Caki2 (cell line): Measurements from ENCODE around the gene MINDY2. TPM values are rescaled to one million over a fixed set of nuclear protein-coding genes. Genes with fewer than 3 reads are reported as not detected.
A peak's percentile ranks its signal among the peaks of the same experiment; 100 is the strongest.
"Not testable (repeated sequence)": the region's sequence is repeated elsewhere in the genome, so short reads cannot be mapped to it uniquely, and the experiment has no call there.

Source experiments
- DNase-seq: peaks from one replicate; pipeline ENCODE4 v3.0.0-alpha.2; 2015; ENCODE audit warnings: low read depth
- in situ Hi-C: cut with HindIII; loops from 2 replicates; pipeline ENCODE4 v1.10.0; 2016; ENCODE audit warnings: low sequenced_read_pairs, low pct_unique_long_range_greater_than_20kb, mixed read lengths
- total RNA-seq: library from RNA; depleted of rRNA; stranded (reverse); fragments of >200 nt; shearing (Covaris generic); gene quantifications from 2 replicates; pipeline ENCODE4 v1.2.3, GENCODE V29; 2014; ENCODE audit warnings: low replicate concordance

The MINDY2 gene
- total RNA-seq, 1 experiment from 2014 or later: 12.6 TPM

DNA sequence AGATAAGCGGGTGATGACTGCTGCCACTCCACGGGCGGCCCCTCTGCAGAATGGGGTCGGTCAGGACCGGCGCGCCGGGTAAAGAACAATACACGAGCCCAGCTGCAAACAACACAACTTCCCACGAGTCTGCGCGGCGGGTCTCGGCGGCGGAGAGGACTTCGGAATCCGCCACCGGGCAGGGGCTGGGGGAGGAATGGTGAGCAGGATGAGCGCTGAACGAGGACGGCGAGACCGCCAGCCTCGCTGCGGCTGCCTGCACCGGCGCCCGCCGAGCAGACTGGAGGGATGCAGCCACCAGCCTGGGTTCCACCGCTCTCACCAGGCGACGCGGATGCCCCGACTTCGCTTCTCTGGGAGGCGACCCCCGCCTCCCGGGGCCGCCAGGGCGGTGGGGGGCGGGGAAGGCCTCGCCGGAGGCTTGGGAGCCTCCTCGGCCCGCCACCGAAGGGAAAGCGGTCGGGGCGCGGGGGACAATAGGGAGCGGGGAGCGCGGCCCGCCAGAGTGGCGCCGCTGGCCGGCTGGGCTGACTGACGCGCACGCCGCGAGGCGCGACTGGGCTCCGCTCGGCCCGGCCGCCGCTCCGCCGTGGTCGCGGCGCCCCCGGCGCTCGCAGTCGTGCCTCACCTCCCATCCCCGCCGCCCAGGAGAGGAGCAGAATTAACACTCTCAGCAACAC lies 22.1 kb upstream of the MINDY2 start:
- peak; percentile 46 for DNase-seq

DNA sequence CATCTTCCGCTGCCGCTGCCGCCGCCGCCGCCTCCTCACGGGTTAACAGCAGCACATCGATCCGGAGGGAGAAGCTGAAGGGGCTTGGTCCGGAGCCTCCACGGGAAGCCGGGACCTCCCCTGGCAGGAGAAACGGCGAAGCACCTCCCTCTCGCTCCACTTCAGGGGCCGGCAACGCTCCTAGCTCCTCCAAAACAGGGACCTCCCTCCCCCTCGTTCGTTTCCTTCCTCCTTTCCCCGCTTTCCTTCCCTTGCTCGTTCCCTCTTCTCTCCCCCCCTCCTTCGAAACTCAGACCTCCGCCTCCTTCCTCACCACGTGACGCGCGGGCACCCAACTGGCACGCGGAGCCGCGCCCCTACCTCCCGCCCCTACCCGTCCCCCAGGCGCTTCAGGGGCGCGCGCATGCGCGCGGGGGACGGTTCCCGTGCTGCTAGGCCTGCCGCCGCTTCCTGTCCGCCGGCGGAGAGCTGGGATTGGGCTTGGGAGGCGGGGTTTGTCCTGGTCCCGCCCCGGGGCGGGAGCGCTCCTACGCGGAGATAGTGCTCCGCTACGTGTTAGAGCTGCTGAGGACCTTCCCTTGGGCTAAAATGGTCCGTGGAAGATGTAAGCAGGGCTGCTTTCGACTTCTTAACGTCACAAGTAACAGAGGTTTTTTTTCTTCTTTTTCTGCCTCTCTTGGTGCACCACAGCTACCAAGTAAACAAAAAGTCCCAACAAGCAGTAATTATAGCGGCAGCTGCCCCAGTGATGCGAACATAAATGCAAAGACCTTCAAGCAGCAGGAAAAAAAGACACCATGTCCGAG lies 21.4 kb upstream of the MINDY2 start, which contains the start of gene ADAM10:
ADAM10 (minus strand) TSS at position 176 of the 806 bp plus-strand sequence; CDS start at position 3, 173 bp downstream.
- in situ Hi-C loops: no loop called here

More for the DNA sequence above, 22.1 kb upstream of the MINDY2 start:
- in situ Hi-C loops: no loop called here

DNA sequence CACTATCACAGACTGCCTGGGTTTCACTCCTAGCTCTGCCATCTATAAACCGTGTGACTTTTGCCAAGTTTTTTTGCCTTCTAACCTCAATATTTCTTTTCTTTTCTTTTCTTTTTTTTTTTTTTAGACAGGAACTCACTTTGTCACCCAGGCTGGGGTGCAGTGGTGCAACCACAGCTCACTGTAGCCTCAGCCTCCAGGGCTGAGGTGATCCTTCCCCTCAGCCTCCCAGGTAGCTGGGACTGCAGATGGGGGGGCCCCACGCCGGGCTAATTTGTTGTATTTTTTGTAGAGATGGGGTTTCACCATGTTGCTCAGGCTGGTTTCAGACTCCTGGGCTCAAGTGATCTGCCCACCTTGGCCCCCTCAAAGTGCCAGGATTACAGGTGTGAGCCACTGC lies 18.4 kb upstream of the MINDY2 start:
- in situ Hi-C loops: no loop called here
- DNase-seq: no peak

More for the DNA sequence above, 21.4 kb upstream of the MINDY2 start, which contains the start of gene ADAM10:
- peak; percentile 99 for DNase-seq

DNA sequence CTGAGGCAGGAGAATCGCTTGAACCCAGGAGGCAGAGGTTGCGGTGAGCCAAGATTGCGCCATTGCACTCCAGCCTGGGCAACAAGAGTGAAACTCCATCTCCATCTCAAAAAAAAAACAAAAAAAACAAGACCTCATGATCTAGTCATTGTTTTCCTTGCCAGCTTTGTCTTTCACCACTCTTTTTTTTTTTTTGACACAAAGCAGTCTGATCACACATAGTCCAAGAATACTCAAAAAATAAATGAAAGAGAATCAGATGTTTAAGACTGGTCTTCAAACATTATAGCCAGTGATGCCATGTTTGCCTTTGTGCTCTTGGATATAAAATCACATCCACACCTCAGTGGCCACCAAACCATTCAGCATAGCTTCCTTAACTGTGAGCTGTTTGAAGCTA lies 15.8 kb upstream of the MINDY2 start:
- no peak for DNase-seq
- in situ Hi-C loops: no loop called here

DNA sequence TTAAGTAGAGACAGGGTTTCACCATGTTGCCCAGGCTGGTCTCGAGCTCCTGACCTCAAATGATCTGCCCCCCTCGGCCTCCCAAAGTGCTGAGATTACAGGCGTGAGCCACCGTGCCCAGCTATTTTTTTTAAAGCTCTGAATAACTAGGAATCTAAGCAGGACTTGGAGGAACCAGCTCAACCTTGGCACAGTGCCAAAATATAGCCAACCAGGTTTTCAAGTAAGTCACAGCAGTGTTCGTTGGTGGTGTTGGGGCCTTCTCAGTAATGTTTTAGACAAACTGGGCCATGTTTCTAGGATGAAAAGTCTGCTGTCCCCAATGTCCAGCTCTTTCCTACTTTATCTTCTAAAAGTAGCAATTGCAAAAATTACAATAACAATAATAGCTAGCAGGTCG lies 15.1 kb upstream of the MINDY2 start:
- in situ Hi-C loops: no loop called here
- no peak for DNase-seq

DNA sequence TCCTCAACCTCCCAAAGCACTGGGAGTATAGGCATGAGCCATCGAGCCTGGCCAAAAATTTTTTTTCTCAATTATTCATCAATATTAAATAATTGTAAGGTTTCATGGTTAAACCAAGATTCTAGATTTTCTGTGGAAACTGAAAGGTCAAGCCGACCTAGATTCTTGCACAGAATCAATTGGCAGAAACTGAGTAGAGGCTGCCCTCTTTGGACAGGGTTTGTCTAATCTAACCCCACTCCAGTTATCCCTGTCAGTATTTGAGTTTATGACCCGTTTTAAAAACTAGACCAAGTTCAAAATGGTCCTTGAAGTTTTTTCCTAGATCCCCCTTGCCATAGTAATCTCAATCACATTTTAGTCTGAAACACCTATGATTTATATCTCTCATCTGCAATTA lies 13.0 kb upstream of the MINDY2 start:
- DNase-seq: no peak

DNA sequence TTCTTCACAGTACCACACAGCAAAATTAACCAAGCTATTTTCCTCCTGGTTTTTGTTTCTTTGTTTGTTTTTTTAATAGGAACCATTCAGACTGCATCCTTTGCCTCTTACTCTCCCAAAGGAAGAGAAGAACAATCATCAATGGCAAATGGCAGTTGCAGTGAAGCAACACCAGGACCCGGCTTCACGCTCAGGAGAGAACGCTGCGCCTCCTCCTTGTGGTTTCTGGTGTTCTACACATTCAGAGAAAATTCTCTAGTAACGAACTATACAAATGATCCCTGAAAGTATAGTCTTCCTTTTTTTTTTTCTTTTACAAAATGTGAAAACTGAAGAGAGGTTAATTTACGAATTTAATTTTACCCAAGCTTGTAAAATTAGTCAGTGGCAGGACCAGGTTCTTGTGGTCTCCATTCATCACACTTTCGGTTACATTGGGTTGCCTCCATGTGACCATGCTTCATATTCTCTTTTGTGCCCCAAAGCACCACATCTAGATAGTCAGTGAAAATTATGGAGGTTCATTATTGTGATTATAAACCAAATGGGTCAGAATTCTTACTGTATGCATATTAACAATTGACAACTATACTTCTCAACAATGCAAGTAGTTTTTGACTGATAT lies 10.6 kb upstream of the MINDY2 start:
- in situ Hi-C loops: no loop called here
- DNase-seq: no peak

More for the DNA sequence above, 13.0 kb upstream of the MINDY2 start:
- in situ Hi-C loops: no loop called here

DNA sequence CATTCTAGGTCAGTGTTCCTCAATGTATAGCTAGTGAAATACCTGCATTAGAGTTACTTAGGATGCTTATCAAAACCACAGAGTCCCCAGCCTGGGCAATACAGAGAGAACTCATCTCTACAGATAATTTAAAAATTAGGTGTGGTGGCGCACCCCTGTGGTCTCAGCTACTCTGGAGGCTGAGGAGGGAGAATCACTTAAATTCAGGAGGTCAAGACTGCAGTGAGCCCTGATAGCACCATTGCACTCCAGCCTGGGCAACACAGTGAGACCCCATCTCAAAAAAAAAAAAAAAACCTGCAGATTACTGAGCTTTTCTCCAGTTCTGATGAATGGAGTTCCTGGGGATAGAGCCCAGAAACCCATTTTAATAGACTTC lies 10.1 kb upstream of the MINDY2 start:
- in situ Hi-C loops: no loop called here
- DNase-seq: no peak

DNA sequence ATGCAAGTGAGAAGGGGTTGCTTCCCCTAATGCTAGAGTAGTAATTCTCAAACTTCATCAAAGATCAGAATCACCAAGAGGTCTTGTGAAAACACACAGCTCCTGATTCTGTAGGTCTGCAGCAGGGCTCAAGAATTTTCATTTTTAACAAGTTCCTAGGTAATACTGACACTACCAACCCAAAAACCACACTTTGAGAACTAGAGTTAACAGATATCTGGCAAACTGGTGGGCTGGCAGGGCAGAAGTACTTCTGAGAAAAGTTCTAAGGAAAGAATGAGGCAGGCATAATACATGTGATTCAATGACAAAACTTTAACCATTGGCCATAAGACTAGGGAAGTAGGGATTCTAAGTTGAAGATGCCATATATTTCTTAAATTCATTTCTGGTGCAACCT lies 8.8 kb upstream of the MINDY2 start:
- DNase-seq: no peak
- in situ Hi-C loops: no loop called here

DNA sequence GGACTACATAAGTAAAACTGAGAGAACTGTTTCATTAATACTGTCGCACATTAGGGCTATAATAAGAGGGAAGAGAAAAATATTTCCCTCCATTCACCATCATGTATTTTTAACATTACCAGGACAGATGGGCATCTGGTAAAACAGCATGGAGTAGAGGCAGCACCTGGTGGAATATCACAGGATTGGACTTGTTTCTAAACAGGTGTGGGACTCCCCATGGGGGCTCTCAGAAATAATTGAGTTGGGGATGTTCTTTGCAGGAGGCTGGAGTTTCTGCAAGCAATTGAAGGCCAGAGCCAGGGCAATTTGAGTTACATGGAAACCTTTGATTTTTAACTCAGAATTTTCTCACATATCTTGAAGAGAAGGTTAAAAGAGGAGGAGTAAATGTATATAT lies 8.4 kb upstream of the MINDY2 start:
- in situ Hi-C loops: no loop called here
- no peak for DNase-seq

DNA sequence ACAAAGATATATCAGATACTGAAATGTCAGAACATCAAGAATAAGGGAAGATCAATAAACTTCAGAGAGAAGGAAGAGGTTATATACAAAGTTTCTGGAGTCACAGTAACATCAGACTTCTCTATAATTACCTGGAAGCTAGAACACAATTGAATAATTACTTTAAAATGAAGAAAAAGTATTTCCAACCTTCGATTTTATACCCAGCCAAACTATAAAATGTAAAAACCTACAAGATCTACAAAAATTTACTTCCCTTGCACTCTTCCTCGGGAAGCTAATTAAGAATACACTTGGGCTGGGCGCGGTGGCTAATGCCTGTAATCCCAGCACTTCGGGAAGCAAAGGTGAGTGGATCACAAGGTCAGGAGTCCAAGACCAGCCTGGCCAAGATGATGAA lies 6.6 kb upstream of the MINDY2 start:
- in situ Hi-C loops: no loop called here

DNA sequence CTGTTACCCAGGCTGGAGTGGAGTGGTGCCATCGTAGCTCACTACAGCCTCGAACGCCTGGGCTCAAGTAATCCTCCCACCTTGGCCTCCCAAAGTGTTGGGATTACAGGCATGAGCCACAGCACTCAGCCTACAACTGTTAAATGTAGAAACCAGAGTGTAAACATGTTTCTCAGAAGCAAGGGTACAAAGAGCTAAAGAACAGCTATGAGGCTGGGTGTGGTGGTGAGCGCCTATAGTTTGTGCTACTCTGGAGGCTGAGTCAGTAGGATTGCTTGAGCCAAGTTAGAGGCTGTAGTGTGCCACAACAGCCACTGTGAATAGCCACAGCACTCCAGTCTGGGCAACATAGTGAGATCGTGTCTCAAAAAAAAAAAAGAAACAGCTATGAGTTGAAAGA lies 4.8 kb upstream of the MINDY2 start:
- in situ Hi-C loops: no loop called here

More for the DNA sequence above, 6.6 kb upstream of the MINDY2 start:
- no peak for DNase-seq

DNA sequence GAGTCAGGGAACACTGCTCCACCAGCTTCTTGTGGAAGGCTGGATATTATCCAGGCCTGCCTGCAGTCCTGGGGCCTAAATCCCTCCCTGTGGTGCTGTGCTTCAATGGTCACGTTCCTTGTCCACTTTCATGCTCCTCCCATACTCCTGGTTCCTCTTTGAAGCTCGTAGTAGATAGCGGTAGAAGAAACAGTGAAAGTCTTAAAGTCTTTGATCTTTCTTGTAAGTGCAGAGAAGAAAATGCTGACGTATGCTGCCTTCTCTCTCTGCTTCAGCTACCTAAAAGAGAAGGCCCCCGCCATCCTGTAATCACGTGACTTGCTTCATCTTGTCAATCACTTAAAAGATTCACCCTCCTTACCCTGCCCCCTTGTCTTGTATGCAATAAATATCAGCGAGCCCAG lies 2.5 kb upstream of the MINDY2 start:
- DNase-seq: peak; percentile 80
- in situ Hi-C loops: not testable (repeated sequence)

More for the DNA sequence above, 4.8 kb upstream of the MINDY2 start:
- no peak for DNase-seq

DNA sequence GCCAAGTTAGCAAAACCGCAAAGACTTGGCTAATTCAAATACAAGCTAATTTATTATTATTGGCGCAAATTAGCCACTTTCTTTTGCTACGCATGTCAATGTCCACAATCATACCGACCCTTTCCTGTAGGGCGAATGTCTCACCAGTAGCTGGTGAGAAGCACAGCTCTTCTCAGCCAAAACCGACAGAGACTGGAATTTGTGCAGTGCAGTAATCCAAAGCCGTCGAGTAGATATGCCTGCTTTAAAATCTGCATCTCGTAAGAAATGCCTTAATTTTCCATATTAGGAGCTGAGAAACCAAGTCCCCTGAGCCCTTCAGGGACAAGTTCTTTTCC lies 614 bp upstream of the MINDY2 start:
- in situ Hi-C loops: no loop called here

DNA sequence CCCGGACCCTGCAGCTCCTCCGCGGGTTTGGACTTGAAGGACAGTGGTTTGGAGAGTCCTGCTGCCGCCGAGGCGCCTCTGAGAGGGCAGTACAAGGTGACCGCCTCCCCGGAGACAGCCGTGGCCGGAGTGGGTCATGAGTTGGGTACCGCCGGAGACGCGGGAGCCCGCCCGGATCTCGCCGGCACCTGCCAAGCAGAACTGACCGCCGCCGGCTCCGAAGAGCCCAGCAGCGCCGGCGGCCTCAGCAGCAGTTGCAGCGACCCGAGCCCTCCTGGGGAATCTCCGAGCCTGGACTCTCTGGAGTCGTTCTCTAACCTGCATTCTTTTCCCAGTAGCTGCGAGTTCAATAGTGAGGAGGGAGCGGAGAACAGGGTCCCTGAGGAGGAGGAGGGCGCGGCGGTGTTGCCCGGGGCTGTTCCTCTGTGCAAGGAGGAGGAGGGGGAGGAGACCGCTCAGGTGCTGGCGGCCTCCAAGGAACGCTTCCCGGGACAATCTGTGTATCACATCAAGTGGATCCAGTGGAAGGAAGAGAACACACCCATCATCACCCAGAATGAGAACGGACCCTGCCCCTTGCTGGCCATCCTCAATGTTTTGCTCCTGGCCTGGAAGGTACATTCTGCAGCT lies 634 bp downstream of the MINDY2 start:
- in situ Hi-C loops: no loop called here
- peak; percentile 50 for DNase-seq

More for the DNA sequence above, 614 bp upstream of the MINDY2 start:
- no peak for DNase-seq

DNA sequence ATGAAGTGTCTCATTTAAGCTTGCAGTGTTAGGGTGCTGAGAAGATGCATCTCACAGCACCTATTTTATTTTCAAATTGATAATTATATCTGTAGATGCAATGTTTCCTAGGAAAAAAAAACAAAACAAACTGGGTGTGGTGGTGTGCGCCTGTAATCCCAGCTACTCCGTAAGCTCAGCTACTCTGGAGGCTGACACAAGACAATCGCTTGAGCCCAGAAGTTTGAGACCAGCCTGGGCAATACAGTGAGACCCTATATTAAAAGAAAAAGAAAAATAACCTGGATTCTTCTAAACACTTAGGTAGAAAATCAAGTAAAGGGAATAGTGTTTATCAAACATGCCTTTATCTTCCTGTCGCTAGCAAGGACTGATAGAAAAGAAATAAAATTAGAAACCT lies 1.9 kb downstream of the MINDY2 start:
- in situ Hi-C loops: no loop called here
- DNase-seq: no peak

DNA sequence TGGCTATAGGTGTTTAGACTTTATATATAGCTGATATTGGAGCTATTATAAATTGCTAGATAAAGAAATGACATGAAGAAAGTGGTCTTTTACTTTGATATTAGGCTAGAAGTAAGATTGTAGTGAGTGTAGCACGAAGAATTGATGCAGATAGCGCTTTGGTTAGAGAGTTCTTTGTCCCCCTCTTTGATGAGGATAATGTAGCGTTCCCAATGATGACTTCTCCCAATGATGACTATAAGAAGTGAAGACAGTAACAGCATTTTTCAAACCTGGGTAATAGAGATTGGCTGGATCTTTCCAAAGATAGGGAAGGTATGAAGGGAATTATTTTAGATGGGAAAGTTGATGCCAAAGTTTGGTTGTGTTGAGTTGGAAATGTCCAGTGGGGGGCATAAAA lies 4.3 kb downstream of the MINDY2 start:
- in situ Hi-C loops: no loop called here
- DNase-seq: no peak

DNA sequence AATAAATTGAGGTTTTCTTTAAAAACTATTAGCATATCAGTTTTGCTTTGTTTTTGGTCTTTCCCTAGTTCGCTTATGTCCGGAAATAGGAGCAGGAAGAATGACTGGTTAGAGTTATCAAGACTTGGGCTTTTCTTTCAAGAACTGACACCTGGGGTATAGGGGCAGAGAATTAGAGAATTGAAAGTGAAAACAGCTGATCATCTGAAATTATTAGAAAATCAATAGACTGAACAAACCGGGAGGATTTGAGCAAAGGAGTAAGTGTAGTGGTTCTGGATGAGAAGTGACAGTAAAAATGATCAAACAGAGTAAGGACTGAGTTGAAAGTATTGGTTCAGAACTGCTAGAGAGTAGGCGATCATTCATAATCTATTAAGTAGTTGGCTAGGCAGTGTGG lies 6.0 kb downstream of the MINDY2 start:
- no peak for DNase-seq
- in situ Hi-C loops: no loop called here

DNA sequence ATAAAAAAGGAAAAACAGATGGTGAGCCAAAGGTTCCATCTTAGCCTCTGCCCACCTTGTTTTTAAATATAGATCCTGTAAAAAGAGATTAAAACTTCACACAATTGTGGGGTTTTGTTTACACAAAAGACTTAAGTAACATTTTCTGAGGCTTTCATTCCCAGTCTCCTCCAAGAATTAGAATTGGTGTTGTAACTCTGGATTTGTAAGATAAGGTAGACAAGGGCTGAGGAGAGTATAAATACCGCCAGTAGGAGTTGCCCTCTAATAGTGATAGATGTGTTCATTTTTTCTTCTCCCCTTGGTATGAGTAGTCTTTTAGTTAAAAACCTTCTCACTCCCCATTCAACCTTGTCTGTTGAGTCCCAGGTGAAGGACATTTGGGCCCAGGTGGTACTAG lies 8.5 kb downstream of the MINDY2 start:
- in situ Hi-C loops: no loop called here
- DNase-seq: no peak
